ENCODE data around the gene SGPP1.
"Not testable (repeated sequence)": the region's sequence is repeated elsewhere in the genome, so short reads cannot be mapped to it uniquely, and the experiment has no call there.

Gene SGPP1

GRCh38 chr14:63727736-63728728 is at the start of gene SGPP1:
TSS of gene SGPP1 (minus strand) at chr14:63728065. CDS start at chr14:63727944, 121 bp downstream.
- DNase-seq = no peak

- DNase-seq = no peak
These were observed 49.2 kb upstream of the SGPP1 start for GRCh38 chr14:63777024-63777423.

GRCh38 chr14:63773504-63773903 is 45.6 kb upstream of the SGPP1 start:
- DNase-seq = no peak

- DNase-seq = no peak
These were observed 42.4 kb upstream of the SGPP1 start for GRCh38 chr14:63770187-63770807.

- DNase-seq = no peak
These were observed 38.7 kb upstream of the SGPP1 start for GRCh38 chr14:63766611-63767010.

- no peak for DNase-seq
These were observed 36.8 kb upstream of the SGPP1 start for GRCh38 chr14:63764620-63765139.

- DNase-seq = no peak
These were observed 36.2 kb upstream of the SGPP1 start for GRCh38 chr14:63764103-63764502.

- no peak for DNase-seq
These were observed 33.7 kb upstream of the SGPP1 start for GRCh38 chr14:63761351-63762117.

GRCh38 chr14:63760014-63760413 is 32.1 kb upstream of the SGPP1 start:
- no peak for DNase-seq

- no peak for DNase-seq
These were observed 31.6 kb upstream of the SGPP1 start for GRCh38 chr14:63759456-63759855.

GRCh38 chr14:63757211-63757610 is 29.3 kb upstream of the SGPP1 start:
- no peak for DNase-seq

- no peak for DNase-seq
These were observed 24.7 kb upstream of the SGPP1 start for GRCh38 chr14:63752449-63753169.

- not testable (repeated sequence) for DNase-seq
These were observed 23.2 kb upstream of the SGPP1 start for GRCh38 chr14:63751076-63751475.

GRCh38 chr14:63747846-63748245 is 20.0 kb upstream of the SGPP1 start:
- no peak for DNase-seq

GRCh38 chr14:63745858-63746425 is 18.1 kb upstream of the SGPP1 start:
- DNase-seq = no peak

- no peak for DNase-seq
These were observed 17.4 kb upstream of the SGPP1 start for GRCh38 chr14:63745272-63745671.

- no peak for DNase-seq
These were observed 9.7 kb upstream of the SGPP1 start for GRCh38 chr14:63737582-63738006.

GRCh38 chr14:63735720-63736119 is 7.9 kb upstream of the SGPP1 start:
- DNase-seq = no peak

GRCh38 chr14:63730659-63731058 is 2.8 kb upstream of the SGPP1 start:
- no peak for DNase-seq

- no peak for DNase-seq
These were observed 582 bp downstream of the SGPP1 start for GRCh38 chr14:63727231-63727735.

- DNase-seq = no peak
These were observed 1.4 kb downstream of the SGPP1 start for GRCh38 chr14:63726499-63726898.
